OCI-LY3 (cell line): Measurements from ENCODE around the gene AK9.

Source experiments
- CTCF ChIP-seq: fragments of 200-600, 300-600 bp; sonication (generic); IDR thresholded peaks from 2 replicates; pipeline ENCODE4 v1.5.1; 2014; ENCODE audit warnings: antibody characterized with exemption, low read length, low read depth
- EZH2phosphoT487 ChIP-seq: fragments of 200-600 bp; shearing (Covaris generic); IDR thresholded peaks from 2 replicates; pipeline ENCODE4 v1.6.1; 2018; ENCODE audit warnings: antibody characterized with exemption, mixed run types, low read depth

GRCh38 chr6:109738667-109739066, 47.7 kb upstream of the AK9 start:
- TF ChIP-seq CTCF: no peak
- no peak for TF ChIP-seq EZH2phosphoT487
